Esophagus squamous epithelium (tissue), 4 donors: ENCODE results near the gene FLNB.

ENCODE experiments used
- CTCF ChIP-seq, 6 experiments: fragments of 450-650 bp in 4 of 6; fragments of 200-600 bp in 2 of 6; sonication (generic) in 2 of 6; IDR thresholded peaks; one replicate each; pipeline ENCODE4 v1.5.1; 2016 to 2019; ENCODE audit warnings: antibody characterized with exemption in 6 of 6, mild to moderate bottlenecking in 4 of 6, moderate library complexity in 4 of 6
- POLR2A ChIP-seq, 4 donors: fragments of 450-650 bp; IDR thresholded peaks; one replicate each; pipeline ENCODE4 v1.6.1; 2017; ENCODE audit warnings: antibody characterized with exemption in 4 of 4, mild to moderate bottlenecking in 4 of 4, moderate library complexity in 3 of 4

- no peak for TF ChIP-seq CTCF (IDR thresholded peaks at IDR 0.05)
- no peak for TF ChIP-seq POLR2A (IDR thresholded peaks at IDR 0.05)
Observed at GRCh38 chr3:58001979-58002378, 6.2 kb upstream of the FLNB start.
